ENCODE measurements around the gene CD81. TPM values are rescaled to one million over a fixed set of nuclear protein-coding genes. Genes with fewer than 3 reads are reported as not detected.

Gene CD81
- total and polyA plus RNA-seq, 9 of the 15 experiments (the other 6 are each of a cell fraction or from before 2014, with no cell fraction given) = 2.4 to 189 (median 61.7) TPM

GRCh38 chr11:2428322-2428795 is 51.2 kb downstream of the CD81 start (continued):
- TF ChIP-seq PBX2 (CRISPR knock-in tag; IDR thresholded peaks at IDR 0.05; ENCODE audit: low read depth) (no peak), PBX2 (tag; conservative IDR thresholded peaks at IDR 0.05; ENCODE audit: low read depth) (no peak), NCOR1 (IDR thresholded peaks at IDR 0.05) (no peak), JUNB (CRISPR knock-in tag; conservative IDR thresholded peaks at IDR 0.05) (no peak), XRCC5 (IDR thresholded peaks at IDR 0.05; ENCODE audit: low read depth, low read length) (no peak), MECOM (CRISPR knock-in tag; IDR thresholded peaks at IDR 0.05) (no peak), BCOR (IDR thresholded peaks at IDR 0.05) (no peak; the same call in 1 of the 2 replicates), ZBED1 (IDR thresholded peaks at IDR 0.05) (no peak), SMAD3 (CRISPR knock-in tag; conservative IDR thresholded peaks at IDR 0.05) (no peak), PCBP2 (IDR thresholded peaks at IDR 0.05; ENCODE audit: low read depth, low read length, poor library complexity, severe bottlenecking) (no peak), NFRKB (IDR thresholded peaks at IDR 0.05; ENCODE audit: low read depth) (no peak), PYGO2 (tag; IDR thresholded peaks at IDR 0.05) (no peak)
